HG03159 (cell line): ENCODE measurements around the gene PLD6.

Experiments
- ATAC-seq: cut with Tn5 transposase; IDR thresholded peaks from one replicate; pipeline ENCODE4 v1.9.1; 2021; ENCODE audit warnings: mild to moderate bottlenecking, moderate library complexity; ENCODE audit not compliant: unreplicated experiment

Gene PLD6

GRCh38 chr17:17157041-17157440 is 49.1 kb downstream of the PLD6 start:
- no peak for ATAC-seq

GRCh38 chr17:17156511-17156910 is 49.6 kb downstream of the PLD6 start:
- no peak for ATAC-seq

- no peak for ATAC-seq
Observed at GRCh38 chr17:17156107-17156506, 50.0 kb downstream of the PLD6 start.

- no peak for ATAC-seq
Observed at GRCh38 chr17:17155568-17155967, 50.6 kb downstream of the PLD6 start.

- ATAC-seq = no peak
Observed at GRCh38 chr17:17154981-17155380, 51.2 kb downstream of the PLD6 start.

- ATAC-seq = no peak
Observed at GRCh38 chr17:17154556-17154955, 51.6 kb downstream of the PLD6 start.

GRCh38 chr17:17153709-17154108 is 52.4 kb downstream of the PLD6 start:
- no peak for ATAC-seq

GRCh38 chr17:17153071-17153470 is 53.1 kb downstream of the PLD6 start:
- no peak for ATAC-seq

GRCh38 chr17:17152385-17152784 is 53.7 kb downstream of the PLD6 start:
- no peak for ATAC-seq

- ATAC-seq = no peak
Observed at GRCh38 chr17:17151962-17152361, 54.2 kb downstream of the PLD6 start.

- no peak for ATAC-seq
Observed at GRCh38 chr17:17151541-17151940, 54.6 kb downstream of the PLD6 start.

- no peak for ATAC-seq
Observed at GRCh38 chr17:17151055-17151454, 55.1 kb downstream of the PLD6 start.
